Measurements from ENCODE around the gene TMEM170B. TPM values are rescaled to one million over a fixed set of nuclear protein-coding genes. Genes with fewer than 3 reads are reported as not detected.

TMEM170B gene
- total RNA-seq, 2 donors from 2014 or later: 0.39 to 1.1 TPM

DNA sequence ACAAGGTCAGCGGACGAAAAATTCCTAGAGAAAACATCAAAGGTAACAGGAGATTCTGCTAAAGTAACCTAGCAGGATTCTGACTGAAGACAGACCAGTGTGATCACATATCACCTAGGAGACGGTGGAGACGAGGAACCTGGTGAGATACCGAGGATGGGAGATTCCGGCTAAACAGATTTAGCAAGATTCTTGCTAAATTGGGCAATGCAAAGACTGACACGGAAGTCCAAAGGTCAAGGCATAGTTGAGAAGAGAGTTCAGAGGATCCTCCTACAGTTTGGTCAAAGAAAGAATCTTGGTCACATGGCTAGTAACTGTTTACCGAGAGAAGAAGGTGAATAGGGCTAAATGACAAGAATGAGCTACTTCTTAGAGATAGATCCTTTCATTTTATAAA is 61.1 kb downstream of the TMEM170B start:
- no peaks in the 10 kb centered on the region for H3K9me3 Mint-ChIP-seq
- ATAC-seq: no peak
- H3K36me3 Mint-ChIP-seq: no peaks in the 10 kb centered on the region

DNA sequence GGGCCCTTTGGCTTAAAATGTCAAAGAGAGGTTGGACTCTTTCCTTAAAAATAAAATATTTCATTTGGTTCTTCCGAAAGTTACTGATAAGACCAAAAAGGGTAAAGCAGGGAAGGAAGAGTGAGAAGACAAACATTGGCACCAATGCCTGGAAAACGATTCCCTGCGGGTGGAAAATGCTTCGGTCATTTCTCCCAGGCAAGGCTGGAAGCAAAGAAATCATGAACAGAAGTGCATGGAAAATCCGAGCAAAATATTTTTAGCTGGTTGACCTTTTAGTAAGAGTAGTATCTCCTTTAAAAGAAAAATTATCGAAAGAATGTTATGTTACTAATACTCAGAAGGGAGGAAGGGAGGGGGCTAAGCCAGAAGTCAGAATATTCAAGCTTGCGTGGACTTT is 62.7 kb downstream of the TMEM170B start:
- no peaks in the 10 kb centered on the region for H3K9me3 Mint-ChIP-seq
- ATAC-seq (no peak), DNase-seq (ENCODE audit: low spot score in 2 of 2) (no peak)
- H3K27ac Mint-ChIP-seq: no peak overlapping the region
- H3K36me3 Mint-ChIP-seq: no peaks in the 10 kb centered on the region

More for the DNA sequence above, 61.1 kb downstream of the TMEM170B start:
- DNase-seq (ENCODE audit: low spot score in 2 of 2): no peak
- H3K27ac Mint-ChIP-seq: no peak overlapping the region

DNA sequence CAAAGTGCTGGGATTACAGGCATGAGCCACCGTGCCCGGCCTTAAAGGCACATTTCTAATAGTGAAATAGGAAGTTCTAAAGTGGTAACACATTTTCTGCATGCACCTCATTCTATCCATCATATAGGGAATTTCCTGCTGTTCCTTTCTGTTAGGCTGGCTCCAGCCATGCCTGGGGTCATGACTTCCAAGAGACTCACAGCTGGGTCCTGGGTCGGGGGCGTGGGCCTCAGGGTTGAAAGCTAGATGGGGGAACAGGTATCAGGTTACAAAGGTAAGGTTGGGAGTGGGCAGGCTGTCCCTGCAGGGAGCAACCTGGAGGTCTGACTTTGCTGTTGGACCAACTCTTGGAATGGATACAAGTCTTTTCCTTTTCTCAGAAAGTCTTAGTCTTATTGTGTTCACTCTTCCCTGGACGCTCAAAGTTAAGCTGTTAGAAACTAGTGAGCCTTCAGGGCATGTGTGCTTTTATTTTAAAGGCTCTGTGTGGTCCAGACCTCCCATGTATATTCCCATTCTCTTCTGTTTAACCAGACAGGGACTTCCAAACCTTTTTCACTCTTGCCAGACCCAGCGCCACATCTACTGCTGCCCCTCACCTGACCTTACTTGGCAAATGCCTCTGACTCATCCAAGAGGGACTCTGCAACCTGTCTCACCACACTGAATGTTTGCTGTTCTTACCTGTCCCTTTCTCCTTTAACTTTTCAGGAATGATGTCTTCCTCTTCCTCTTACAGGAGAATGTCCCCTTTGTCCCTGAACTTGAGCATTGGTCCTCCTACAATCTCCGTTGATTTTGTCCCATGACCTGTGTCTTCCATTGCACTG is 64.4 kb downstream of the TMEM170B start:
- Mint-ChIP-seq H3K9me3 (no peaks in the 10 kb centered on the region), H3K27ac (no peak overlapping the region), H3K36me3 (no peaks in the 10 kb centered on the region)
- ATAC-seq (no peak), DNase-seq (ENCODE audit: low spot score in 2 of 2) (no peak)

DNA sequence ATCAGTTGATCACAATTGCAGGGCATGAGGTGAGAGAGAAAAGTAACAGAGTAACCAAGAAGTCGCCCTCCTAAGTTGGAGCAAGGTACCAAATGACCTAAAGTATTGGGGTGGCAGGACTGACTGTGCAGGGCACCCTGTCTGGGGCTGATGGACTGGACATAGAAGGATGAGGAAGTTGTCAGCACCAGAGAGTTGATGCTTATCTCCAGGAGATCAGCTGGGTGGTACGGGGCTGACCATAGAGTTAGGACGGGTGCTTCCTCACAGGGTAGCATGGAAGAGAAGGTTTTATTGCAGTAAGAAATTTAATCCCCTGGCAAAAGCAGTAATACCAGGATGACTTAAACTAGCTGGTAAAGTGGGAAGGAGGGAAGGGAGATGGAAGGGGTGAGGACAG is 66.7 kb downstream of the TMEM170B start:
- H3K27ac Mint-ChIP-seq: no peak overlapping the region
- no peak for DNase-seq (ENCODE audit: low spot score in 2 of 2)
- no peak for ATAC-seq
- H3K36me3 Mint-ChIP-seq: no peaks in the 10 kb centered on the region
- H3K9me3 Mint-ChIP-seq: no peaks in the 10 kb centered on the region

DNA sequence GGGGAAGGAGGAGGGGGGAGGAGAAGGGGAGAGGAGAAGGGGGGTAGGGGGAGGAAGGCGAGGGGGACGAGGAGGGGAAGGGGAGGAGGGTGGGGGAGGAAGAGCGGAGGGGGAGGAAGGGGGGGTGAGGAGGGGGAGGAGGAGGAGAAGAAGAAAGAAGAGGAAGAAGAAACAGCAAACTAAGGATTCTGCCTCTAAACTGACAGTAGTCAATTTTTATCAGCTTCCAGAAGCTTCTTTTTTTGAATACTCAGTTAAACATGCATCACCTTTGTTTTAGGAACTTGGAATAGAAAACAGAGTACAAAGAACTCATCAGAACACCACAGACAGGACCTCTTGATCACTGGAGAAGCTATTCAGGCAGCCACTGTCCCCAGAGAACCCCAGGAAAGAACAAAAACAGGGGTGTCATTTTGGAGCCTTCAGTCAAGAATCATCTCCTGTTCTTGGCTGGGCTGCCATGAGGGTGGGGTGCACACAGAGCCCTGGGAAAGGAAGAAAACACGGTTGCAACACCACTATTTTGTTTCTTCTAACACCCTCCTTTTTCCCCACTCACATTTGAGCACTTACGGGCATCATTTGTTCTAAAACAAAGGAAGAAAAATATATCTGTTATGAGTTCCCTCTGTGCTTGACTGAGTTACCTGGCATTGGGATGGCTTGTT is 67.4 kb downstream of the TMEM170B start:
- H3K9me3 Mint-ChIP-seq: no peaks in the 10 kb centered on the region
- ATAC-seq: no peak

DNA sequence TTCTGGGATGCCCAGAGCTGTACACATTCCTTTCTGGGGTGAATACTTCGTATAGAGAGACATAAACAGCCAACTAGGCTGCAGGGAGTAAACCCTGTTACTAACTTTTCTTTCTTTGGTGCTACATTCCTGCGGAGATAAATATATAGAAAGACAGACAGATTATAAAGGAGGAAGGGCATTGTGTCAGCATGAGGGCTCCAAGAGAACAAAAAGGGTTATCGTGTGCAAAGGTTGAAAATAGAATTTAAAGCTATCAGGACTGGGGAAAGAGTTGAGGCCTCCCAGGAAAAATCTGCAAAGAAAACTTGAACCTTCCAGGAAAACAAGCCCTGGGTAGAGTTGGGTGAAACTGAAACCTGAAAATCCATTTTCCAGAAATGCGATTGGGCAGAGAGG is 68.0 kb downstream of the TMEM170B start:
- H3K27ac Mint-ChIP-seq: no peak overlapping the region
- no peaks in the 10 kb centered on the region for H3K36me3 Mint-ChIP-seq
- ATAC-seq: no peak
- no peaks in the 10 kb centered on the region for H3K9me3 Mint-ChIP-seq
- no peak for DNase-seq (ENCODE audit: low spot score in 2 of 2)

More for the DNA sequence above, 67.4 kb downstream of the TMEM170B start:
- Mint-ChIP-seq H3K36me3 (no peaks in the 10 kb centered on the region), H3K27ac (no peak overlapping the region)
- DNase-seq (ENCODE audit: low spot score in 2 of 2): no peak

DNA sequence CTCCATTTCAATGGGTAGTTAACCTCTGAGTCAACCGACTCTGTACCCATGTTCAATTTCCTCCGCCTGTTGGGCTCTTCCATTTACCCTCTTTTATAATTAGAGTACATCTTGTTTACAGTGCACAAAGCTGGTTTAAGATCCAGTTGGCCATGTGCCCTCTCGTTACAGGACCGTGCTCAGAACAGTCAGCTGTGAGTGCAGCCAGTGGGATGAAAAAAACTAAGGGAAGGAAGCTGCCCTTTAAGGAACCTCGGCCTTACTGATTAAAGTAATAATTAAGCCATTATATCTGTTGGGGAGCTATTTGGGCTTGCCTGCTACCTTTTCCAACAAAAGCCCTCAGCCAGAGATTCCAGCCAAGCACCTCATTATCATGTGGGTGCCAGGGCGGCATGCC is 68.8 kb downstream of the TMEM170B start:
- Mint-ChIP-seq H3K36me3 (no peaks in the 10 kb centered on the region), H3K27ac (no peak overlapping the region), H3K9me3 (no peaks in the 10 kb centered on the region)
- ATAC-seq (no peak), DNase-seq (ENCODE audit: low spot score in 2 of 2) (no peak)

DNA sequence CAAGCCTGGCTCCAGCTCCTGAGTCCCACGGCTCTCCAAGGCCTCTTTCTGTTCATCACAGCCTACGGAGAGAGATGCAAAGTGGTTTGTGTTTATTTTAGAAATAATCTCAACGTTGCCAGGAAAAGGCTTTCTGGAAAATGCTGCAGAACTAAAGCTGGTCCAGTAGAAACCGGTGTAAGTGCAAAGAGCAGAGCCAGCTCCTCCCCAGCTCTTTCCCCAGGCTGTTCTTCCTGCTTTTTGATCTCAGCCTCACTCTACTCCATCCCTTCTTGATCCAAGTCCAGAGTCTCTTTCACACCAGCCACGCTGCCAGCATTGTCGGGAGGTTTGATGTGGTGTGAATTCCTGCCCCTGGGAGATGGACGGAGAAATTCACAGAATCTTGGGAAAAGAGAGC is 69.8 kb downstream of the TMEM170B start:
- no peaks in the 10 kb centered on the region for H3K9me3 Mint-ChIP-seq
- H3K27ac Mint-ChIP-seq: no peak overlapping the region
- DNase-seq (ENCODE audit: low spot score in 2 of 2) (no peak), ATAC-seq (no peak)
- H3K36me3 Mint-ChIP-seq: no peaks in the 10 kb centered on the region

DNA sequence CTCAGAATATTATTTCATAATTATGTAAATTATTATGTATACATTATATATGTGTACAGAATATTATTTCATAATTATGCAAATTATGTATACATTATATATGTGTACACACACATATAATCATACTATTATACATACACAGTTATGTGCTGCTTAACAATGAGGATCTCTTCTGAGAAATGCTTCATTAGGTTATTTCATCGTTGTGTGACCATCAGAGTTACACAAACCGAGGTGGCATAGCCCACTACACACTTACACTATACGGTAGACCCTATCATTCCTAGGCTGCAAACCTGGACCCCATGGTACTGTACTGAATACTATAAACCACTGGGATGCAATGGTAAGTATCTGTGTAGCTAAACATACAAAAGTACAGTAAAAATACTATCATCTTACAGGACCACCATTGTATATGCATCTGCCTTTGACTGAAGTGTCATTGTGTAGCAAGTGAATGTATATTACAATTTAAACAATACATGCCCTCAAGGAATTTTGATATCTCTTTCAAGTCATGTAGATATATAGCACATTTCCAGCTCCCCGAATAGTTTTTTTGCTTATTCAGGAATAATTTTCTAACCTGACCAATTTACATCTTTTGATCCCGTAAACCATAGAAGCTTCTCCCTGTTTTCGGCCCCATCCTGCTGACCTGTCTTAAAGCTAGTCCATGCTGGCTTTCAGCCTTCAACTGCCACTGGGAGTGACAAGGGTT is 71.2 kb downstream of the TMEM170B start:
- Mint-ChIP-seq H3K36me3 (no peaks in the 10 kb centered on the region), H3K9me3 (no peaks in the 10 kb centered on the region), H3K27ac (no peak overlapping the region)
- no peak for ATAC-seq
- no peak for DNase-seq (ENCODE audit: low spot score in 2 of 2)

DNA sequence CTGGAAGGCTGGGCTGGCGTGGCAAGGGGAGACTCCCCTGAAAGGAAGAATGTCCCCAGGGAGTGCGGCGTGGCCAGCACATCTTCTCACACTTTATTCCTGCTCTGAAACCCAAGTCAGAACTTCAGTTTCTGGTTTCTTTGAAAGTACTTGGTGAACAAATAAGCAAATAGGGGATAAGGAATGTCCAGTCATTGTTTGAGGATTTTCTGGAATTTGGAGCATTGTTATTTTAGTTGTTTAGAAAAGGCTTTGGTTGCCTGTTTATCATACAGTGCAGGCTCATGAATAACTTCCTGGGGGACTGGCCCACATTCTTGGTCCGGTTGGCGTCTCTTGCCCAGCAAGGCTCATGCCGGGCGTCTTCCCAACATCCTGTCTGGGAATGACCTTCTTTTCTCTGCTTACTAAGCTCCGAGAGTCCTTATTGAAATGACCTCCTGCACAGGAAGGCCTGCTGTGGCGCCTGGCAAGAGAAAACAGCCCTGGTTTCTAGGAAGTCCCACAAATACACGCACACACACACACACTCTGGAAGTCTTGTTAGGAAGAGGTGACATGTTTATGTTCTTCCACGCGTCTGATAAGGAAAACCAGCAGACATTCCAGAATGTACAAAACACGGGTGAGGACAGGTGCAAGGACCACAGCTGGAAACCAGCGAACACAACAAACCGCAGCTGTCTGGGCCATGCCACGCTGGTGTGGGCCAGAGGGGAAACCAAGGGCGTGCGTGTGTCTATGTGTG is 71.9 kb downstream of the TMEM170B start:
- Mint-ChIP-seq H3K9me3 (no peaks in the 10 kb centered on the region), H3K27ac (no peak overlapping the region), H3K36me3 (no peaks in the 10 kb centered on the region)
- ATAC-seq (no peak), DNase-seq (ENCODE audit: low spot score in 2 of 2) (no peak)

DNA sequence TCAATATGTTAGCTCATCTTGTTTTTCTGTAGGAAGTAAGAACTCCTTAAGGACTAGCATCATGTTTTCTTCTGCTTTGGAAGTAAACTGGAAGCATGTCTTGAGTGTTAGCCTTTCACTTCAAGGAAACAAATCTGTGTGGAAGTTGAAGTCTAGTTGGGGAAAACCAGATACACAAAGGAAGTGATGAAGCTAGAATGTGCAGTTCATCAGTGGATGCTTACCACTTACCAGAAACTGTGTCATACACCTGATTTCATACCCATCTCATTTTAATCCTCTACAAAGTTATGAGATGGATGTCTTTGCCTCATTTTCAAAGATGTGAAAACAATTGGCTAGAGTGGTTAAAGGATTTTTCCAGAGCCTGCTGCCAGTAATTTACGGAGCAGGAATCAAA is 75.8 kb downstream of the TMEM170B start:
- Mint-ChIP-seq H3K27ac (peak overlapping the region in 1 of 2 donors; percentile 22), H3K9me3 (no peaks in the 10 kb centered on the region), H3K36me3 (no peaks in the 10 kb centered on the region)
- no peak for DNase-seq (ENCODE audit: low spot score in 2 of 2)
- ATAC-seq: no peak

DNA sequence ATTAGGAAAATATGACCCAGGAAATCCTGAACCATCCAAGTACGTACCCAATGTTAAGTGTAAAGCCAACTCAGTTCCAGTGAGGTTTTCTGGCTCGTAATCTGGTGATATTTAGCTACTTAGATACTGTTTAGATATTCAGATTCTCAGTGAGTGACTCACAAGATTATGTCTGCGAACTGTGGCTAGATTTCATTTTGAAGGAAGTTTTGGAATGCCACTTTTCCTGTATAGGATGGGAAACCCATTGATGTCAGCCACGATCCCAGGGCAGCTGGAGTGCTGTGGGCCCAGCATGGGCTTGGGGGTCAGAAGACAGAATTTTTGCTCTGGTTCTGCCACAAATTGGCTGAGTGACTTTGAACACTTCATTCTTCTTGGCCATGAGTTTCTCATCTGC is 76.3 kb downstream of the TMEM170B start:
- Mint-ChIP-seq H3K27ac (no peak overlapping the region), H3K36me3 (no peaks in the 10 kb centered on the region), H3K9me3 (no peaks in the 10 kb centered on the region)
- ATAC-seq (no peak), DNase-seq (ENCODE audit: low spot score in 2 of 2) (no peak)

DNA sequence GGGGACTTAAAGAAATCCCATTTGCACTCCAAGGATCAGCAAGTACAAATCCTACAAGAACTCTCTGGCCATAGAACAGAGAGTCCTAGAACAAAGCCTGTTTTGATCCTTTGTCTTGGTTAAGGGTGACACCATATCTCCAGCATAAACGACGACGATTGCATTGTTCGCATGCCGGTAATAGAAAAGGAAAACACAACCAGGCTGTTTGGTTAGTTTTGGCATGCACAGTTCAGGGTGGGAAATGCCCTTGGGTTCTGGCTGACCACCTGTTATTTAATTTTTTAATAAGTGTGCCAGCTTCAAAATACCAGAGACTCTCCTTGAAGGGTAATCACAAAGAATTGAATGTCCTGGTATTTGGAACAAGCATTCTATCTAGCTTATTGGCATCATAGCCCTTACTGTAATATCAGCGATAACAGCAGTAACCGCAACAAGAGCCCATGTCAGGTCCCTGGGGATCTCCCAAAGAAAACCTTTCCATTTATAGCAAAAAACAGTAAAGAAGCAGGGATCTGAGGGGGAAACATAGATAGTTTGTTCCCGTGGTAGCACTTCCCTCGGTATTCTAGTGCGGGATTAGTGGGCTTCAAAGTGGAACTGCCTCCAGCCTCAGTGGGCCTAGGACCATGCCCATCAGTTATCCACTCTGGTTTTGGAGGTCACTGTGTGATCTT is 77.1 kb downstream of the TMEM170B start:
- Mint-ChIP-seq H3K36me3 (no peaks in the 10 kb centered on the region), H3K9me3 (no peaks in the 10 kb centered on the region), H3K27ac (no peak overlapping the region)
- ATAC-seq (no peak), DNase-seq (ENCODE audit: low spot score in 2 of 2) (no peak)

DNA sequence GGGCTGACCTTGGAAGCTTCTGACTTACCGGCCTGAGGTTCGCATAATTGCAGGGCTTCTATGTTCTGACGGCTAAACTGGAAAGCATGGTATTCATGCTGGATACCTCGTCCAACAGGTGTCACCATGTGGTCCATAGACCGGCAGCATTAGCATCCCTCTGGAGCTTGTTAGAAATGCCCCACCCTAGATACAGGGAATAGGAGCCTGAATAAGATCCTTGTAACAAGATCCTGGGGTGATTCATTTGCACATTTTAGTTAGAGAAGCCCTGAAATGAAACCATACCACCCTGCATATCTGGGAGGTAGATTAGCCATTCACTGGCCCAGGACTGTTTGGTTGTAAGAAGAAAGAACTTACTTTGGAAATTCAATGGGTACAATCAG is 77.7 kb downstream of the TMEM170B start:
- ATAC-seq (no peak), DNase-seq (ENCODE audit: low spot score in 2 of 2) (no peak)
- no peak overlapping the region for H3K27ac Mint-ChIP-seq

DNA sequence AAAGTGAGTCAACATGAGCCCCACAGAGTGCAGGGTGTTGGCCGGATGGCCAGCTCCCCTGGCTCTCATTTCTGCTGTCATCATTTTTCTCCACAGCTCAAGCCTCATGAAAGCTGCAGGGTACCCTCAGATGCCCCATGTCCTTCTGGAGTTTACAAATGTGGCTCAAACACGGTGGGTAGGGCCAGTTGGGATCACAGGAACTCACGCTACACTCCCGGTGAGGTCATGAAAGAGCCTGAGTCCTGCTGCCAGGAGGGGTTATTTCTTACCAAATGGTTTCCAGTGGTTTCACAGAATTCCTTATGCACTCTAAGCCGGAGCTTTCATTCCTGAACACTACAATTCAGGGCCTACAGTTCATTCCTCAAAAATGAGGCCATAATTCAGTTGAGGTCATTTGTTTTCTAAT is 78.7 kb downstream of the TMEM170B start:
- Mint-ChIP-seq H3K9me3 (no peaks in the 10 kb centered on the region), H3K36me3 (no peaks in the 10 kb centered on the region), H3K27ac (no peak overlapping the region)
- ATAC-seq (no peak), DNase-seq (ENCODE audit: low spot score in 2 of 2) (no peak)

More for the DNA sequence above, 77.7 kb downstream of the TMEM170B start:
- Mint-ChIP-seq H3K36me3 (no peaks in the 10 kb centered on the region), H3K9me3 (no peaks in the 10 kb centered on the region)

DNA sequence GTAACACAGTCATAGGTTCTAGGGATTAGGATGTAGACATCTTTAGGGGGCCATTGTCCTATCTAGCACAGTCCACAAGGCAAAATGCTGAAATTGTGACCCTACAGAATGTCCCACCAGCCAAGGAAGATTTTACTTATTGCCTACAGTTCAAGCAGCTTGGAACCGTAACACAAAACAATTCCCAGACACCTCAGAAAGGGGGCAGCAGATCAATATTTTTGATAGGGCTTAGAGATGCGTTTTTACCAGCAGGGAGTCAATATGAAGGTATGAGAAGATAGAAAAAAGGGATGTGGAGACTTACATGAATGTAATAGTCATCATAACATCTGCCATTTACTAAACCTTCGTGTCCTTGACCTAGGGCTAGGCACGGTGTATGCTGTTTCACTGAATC is 81.0 kb downstream of the TMEM170B start:
- Mint-ChIP-seq H3K27ac (no peak overlapping the region), H3K36me3 (no peaks in the 10 kb centered on the region), H3K9me3 (no peaks in the 10 kb centered on the region)
- ATAC-seq: peak in 1 of 2 donors; percentile 40
- no peak for DNase-seq (ENCODE audit: low spot score in 2 of 2)

Measured in activated naive CD4-positive, alpha-beta T cell treated with anti-CD3 and anti-CD28 coated beads, Interleukin-2, amount 50 U/mL, for 72 hours (primary cell).